MCF 10A (cell line): ENCODE data around the gene ADAP1. TPM values are rescaled to one million over a fixed set of nuclear protein-coding genes. Genes with fewer than 3 reads are reported as not detected.

Experiments used
- BruUV-seq: library from RNA; stranded (reverse); fragments of 400-500 nt; replicated peaks from 2 replicates; lab custom pipeline; 2021; lab: Mats Ljungman, UMichigan
- CTCF ChIA-PET: fragments of 300-600 bp; sonication (Branson Sonifier 250); formaldehyde crosslinking; extraction: SDS; loops from one replicate; lab custom pipeline; 2021; ENCODE audit warnings: antibody characterized with exemption, inconsistent platforms; lab: Yijun Ruan, JAX
- POLR2A ChIA-PET: fragments of 300-600, 350-650 bp; sonication (Branson Sonifier 250); formaldehyde crosslinking; extraction: SDS; loops from one replicate; lab custom pipeline; 2020; ENCODE audit warnings: antibody characterized with exemption, inconsistent platforms; lab: Yijun Ruan, JAX
- DNase-seq: peaks from one replicate; pipeline ENCODE4 v3.0.0-alpha.2; 2018; ENCODE audit not compliant: unreplicated experiment
- H3K27ac Mint-ChIP-seq: one replicate; pipeline ENCODE4 v1.8.0; 2022; ENCODE audit warnings: mild to moderate bottlenecking, low read depth, mixed read lengths; ENCODE audit not compliant: unreplicated experiment
- H3K27me3 Mint-ChIP-seq: one replicate; pipeline ENCODE4 v1.8.0; 2022; ENCODE audit warnings: mixed read lengths; ENCODE audit not compliant: insufficient read depth, unreplicated experiment
- H3K36me3 Mint-ChIP-seq: one replicate; pipeline ENCODE4 v1.8.0; 2022; ENCODE audit warnings: mild to moderate bottlenecking, moderate library complexity, mixed read lengths; ENCODE audit not compliant: insufficient read depth, unreplicated experiment
- H3K4me1 Mint-ChIP-seq: one replicate; pipeline ENCODE4 v1.8.0; 2022; ENCODE audit warnings: mixed read lengths; ENCODE audit not compliant: insufficient read depth, unreplicated experiment
- H3K4me3 Mint-ChIP-seq: one replicate; pipeline ENCODE4 v1.8.0; 2022; ENCODE audit warnings: mild to moderate bottlenecking, moderate library complexity, mixed read lengths; ENCODE audit not compliant: unreplicated experiment
- H3K9me3 Mint-ChIP-seq: one replicate; pipeline ENCODE4 v1.8.0; 2022; ENCODE audit warnings: mixed read lengths; ENCODE audit not compliant: unreplicated experiment
- intact Hi-C: fragments of 100-400 bp; cut with micrococcal nuclease; formaldehyde crosslinking; loops from 2 replicates; pipeline ENCODE4 v1.14.1; 2022
- total RNA-seq: library from RNA; stranded (reverse); gene quantifications from 2 replicates; pipeline ENCODE4 v1.2.3, GENCODE V29; 2022
- TF ChIP-seq, protein P1 (sequence below): fragments of 200-600 bp; IDR thresholded peaks from one replicate; pipeline ENCODE4 v1.8.0; 2022; ENCODE audit warnings: antibody characterized with exemption, mild to moderate bottlenecking; ENCODE audit not compliant: unreplicated experiment

The ADAP1 gene
- total RNA-seq, 1 experiment from 2014 or later, result 7.0 TPM

- ChIA-PET POLR2A (interaction anchor here (0.6 to 2.5 kb wide), 4 partner anchors 35 to 59 kb away, joined by 3 to 31 read pairs (median 12); partner anchors contain the start of gene SUN1), CTCF (interaction anchor here (0.6 to 4.3 kb wide), 8 partner anchors 9 to 500 kb away, joined by 3 to 96 read pairs (median 8); no protein-coding TSS in a partner anchor)
- TF ChIP-seq, protein P1, sequence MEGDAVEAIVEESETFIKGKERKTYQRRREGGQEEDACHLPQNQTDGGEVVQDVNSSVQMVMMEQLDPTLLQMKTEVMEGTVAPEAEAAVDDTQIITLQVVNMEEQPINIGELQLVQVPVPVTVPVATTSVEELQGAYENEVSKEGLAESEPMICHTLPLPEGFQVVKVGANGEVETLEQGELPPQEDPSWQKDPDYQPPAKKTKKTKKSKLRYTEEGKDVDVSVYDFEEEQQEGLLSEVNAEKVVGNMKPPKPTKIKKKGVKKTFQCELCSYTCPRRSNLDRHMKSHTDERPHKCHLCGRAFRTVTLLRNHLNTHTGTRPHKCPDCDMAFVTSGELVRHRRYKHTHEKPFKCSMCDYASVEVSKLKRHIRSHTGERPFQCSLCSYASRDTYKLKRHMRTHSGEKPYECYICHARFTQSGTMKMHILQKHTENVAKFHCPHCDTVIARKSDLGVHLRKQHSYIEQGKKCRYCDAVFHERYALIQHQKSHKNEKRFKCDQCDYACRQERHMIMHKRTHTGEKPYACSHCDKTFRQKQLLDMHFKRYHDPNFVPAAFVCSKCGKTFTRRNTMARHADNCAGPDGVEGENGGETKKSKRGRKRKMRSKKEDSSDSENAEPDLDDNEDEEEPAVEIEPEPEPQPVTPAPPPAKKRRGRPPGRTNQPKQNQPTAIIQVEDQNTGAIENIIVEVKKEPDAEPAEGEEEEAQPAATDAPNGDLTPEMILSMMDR, result no peak
- Mint-ChIP-seq H3K4me3 (no peak overlapping the region), H3K36me3 (peaks cover 67% of the 10 kb centered on the region), H3K27me3 (no peaks in the 10 kb centered on the region), H3K27ac (peak overlapping the region; percentile 86), H3K9me3 (no peaks in the 10 kb centered on the region), H3K4me1 (peaks cover 7% of the 10 kb centered on the region)
- intact Hi-C loops, result loop anchor here (10.0 kb wide), 1 partner anchor 547 kb away; no protein-coding TSS in a partner anchor
- no peak for DNase-seq
- no TSS peak for BruUV-seq
Measured at GRCh38 chr7:871900-872537, 82.5 kb downstream of the ADAP1 start.

- intact Hi-C loops, result no loop called here
- POLR2A ChIA-PET, result no interaction called here
- Mint-ChIP-seq H3K36me3 (peaks cover 79% of the 10 kb centered on the region), H3K9me3 (no peaks in the 10 kb centered on the region), H3K4me1 (peaks cover 7% of the 10 kb centered on the region), H3K4me3 (no peak overlapping the region), H3K27ac (peak overlapping the region; percentile 81), H3K27me3 (no peaks in the 10 kb centered on the region)
- BruUV-seq, result no TSS peak
- no peak for DNase-seq
- TF ChIP-seq, protein P1, result no peak
- CTCF ChIA-PET, result no interaction called here
Measured at GRCh38 chr7:869348-869747, 85.1 kb downstream of the ADAP1 start.

GRCh38 chr7:868189-868486 lies 86.3 kb downstream of the ADAP1 start:
- H3K4me1 Mint-ChIP-seq, result peaks cover 7% of the 10 kb centered on the region
- no peaks in the 10 kb centered on the region for H3K27me3 Mint-ChIP-seq
- intact Hi-C loops, result no loop called here
- POLR2A ChIA-PET, result interaction anchor here (0.7 to 1.8 kb wide), 10 partner anchors 11 to 100 kb away, joined by 3 to 22 read pairs (median 6); partner anchors contain the start of gene SUN1
- peaks cover 80% of the 10 kb centered on the region for H3K36me3 Mint-ChIP-seq
- no peak for DNase-seq
- CTCF ChIA-PET, result interaction anchor here (0.6 to 1.9 kb wide), 5 partner anchors 34 to 658 kb away, joined by 3 to 6 read pairs (median 5); no protein-coding TSS in a partner anchor
- H3K27ac Mint-ChIP-seq, result peak overlapping the region; percentile 89
- no TSS peak for BruUV-seq
- TF ChIP-seq, protein P1, result no peak
- H3K4me3 Mint-ChIP-seq, result no peak overlapping the region
- H3K9me3 Mint-ChIP-seq, result no peaks in the 10 kb centered on the region

DNA sequence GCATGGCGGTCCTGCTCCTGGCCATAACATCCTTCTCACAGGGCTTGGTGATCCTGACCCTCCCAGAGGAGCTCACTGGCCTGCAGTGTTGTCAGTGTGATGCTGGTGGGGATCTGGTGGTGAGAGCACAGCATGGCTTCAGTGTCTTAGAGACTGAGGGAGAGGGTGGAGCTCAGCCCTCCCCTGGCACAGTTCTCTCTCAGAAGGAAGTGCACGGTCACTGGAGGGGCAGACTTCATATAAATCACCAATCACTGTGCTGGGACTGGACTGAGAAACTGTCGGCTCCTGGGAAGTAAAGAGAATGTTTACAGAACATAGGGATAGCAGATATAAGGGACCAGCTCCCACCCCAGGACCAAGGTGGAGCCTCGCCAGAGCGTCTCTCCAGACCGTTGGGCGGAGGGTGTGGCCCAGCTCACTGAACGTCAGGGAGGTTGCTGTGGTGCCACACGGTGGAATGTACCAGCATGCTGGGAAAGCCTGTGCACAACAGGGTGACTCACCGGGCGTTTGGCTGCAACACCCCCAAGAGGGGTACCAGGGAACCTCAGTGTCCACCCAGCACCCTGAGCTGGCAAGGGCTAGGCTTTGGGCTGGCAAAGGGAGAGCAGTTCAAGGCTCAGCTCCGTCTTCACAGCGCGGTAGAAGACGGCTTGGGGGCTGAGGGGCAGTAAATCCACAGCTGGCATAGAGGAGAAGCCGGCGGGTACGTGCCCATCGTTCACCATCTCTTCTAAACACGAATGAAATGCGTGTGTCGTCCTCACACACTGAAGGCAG lies 86.9 kb downstream of the ADAP1 start:
- peak; percentile 78 for DNase-seq
- H3K27me3 Mint-ChIP-seq, result no peaks in the 10 kb centered on the region
- H3K4me1 Mint-ChIP-seq, result peaks cover 7% of the 10 kb centered on the region
- H3K27ac Mint-ChIP-seq, result peak overlapping the region; percentile 89
- no peaks in the 10 kb centered on the region for H3K9me3 Mint-ChIP-seq
- TF ChIP-seq, protein P1, result no peak
- POLR2A ChIA-PET, result interaction anchor here (0.7 to 1.8 kb wide), 11 partner anchors 8 to 100 kb away, joined by 3 to 22 read pairs (median 5); partner anchors contain the start of genes GET4 and SUN1
- no TSS peak for BruUV-seq
- peak overlapping the region; percentile 22 for H3K4me3 Mint-ChIP-seq
- intact Hi-C loops, result loop anchor here (1.0 to 2.0 kb wide), 3 partner anchors 31 to 81 kb away; no protein-coding TSS in a partner anchor
- H3K36me3 Mint-ChIP-seq, result peaks cover 76% of the 10 kb centered on the region
- CTCF ChIA-PET, result interaction anchor here (0.6 to 1.9 kb wide), 9 partner anchors 9 to 658 kb away, joined by 3 to 6 read pairs (median 4); partner anchors contain the start of gene GET4
